Right lobe of liver (tissue), 6 donors: ENCODE data around the gene ACTRT3. TPM values are rescaled to one million over a fixed set of nuclear protein-coding genes. Genes with fewer than 3 reads are reported as not detected.
"Not testable (repeated sequence)": the region's sequence is repeated elsewhere in the genome, so short reads cannot be mapped to it uniquely, and the experiment has no call there.

Experiments used
- ATAC-seq, 4 donors: fragments of 200-7000 bp; cut with Tn5 transposase; one replicate each; pipeline ENCODE4 v1.9.1; 2020; ENCODE audit warnings: mild to moderate bottlenecking in 4 of 4, moderate library complexity in 4 of 4
- DNase-seq, 3 donors: peaks; one replicate each; pipeline ENCODE4 v3.0.0-alpha.2; 2020
- H3K27ac ChIP-seq, 3 donors: fragments of 200-600 bp; one replicate each; pipeline ENCODE4 v1.8.0; 2022
- H3K27me3 ChIP-seq, 2 donors: fragments of 200-600 bp; one replicate each; pipeline ENCODE4 v1.8.0; 2022
- H3K36me3 ChIP-seq, 4 donors: fragments of 200-600 bp; sonication (generic) in 1 of 4; one replicate each; pipeline versions ENCODE4 v1.5.1 to v1.8.0; 2017 to 2022; ENCODE audit warnings: control low read depth in 1 of 4
- H3K4me1 ChIP-seq, 4 donors: fragments of 200-600 bp; sonication (generic) in 1 of 4; one replicate each; pipeline versions ENCODE4 v1.5.1 to v1.8.0; 2017 to 2022; ENCODE audit warnings: control low read depth in 1 of 4
- H3K4me3 ChIP-seq, 3 donors: fragments of 200-600 bp; one replicate each; pipeline ENCODE4 v1.8.0; 2022
- H3K9me3 ChIP-seq, 4 donors: fragments of 200-600 bp; sonication (generic) in 1 of 4; one replicate each; pipeline versions ENCODE4 v1.5.1 to v1.8.0; 2017 to 2022; ENCODE audit warnings: control low read depth in 1 of 4
- CTCF ChIP-seq, 4 donors: fragments of 200-600 bp in 3 of 4; fragments of 450-650 bp in 1 of 4; IDR thresholded peaks; one replicate each; pipeline versions ENCODE4 v1.5.1 to v1.8.0; 2016 to 2022; ENCODE audit warnings: antibody characterized with exemption in 4 of 4, mild to moderate bottlenecking in 2 of 4
- POLR2A ChIP-seq: fragments of 450-650 bp; IDR thresholded peaks from one replicate; pipeline ENCODE4 v1.6.1; 2017; ENCODE audit warnings: antibody characterized with exemption, mild to moderate bottlenecking
- WGBS: methylation state at CpG from one replicate; pipeline ENCODE4 v1.1.6; 2018; ENCODE audit warnings: low coverage, low lambda C conversion rate; ENCODE audit not compliant: insufficient coverage; ENCODE audit errors: missing lambda C conversion rate; 5-methylcytosine and 5-hydroxymethylcytosine counted together
- intact Hi-C, 2 donors: fragments of 100-400 bp; cut with DNase I; formaldehyde crosslinking; loops; one replicate each; pipeline versions ENCODE4 v1.11.2 to v1.14.1; 2022
- small RNA-seq, 2 experiments: library from RNA; depleted of rRNA; stranded (forward); fragments of <200 nt; gene quantifications; one replicate each; pipeline ENCODE3, GENCODE V24; 2016
- total RNA-seq, 6 experiments: library from RNA; depleted of rRNA in 2 of 6; stranded (reverse); fragments of >200 nt in 2 of 6; fragmentation: NEBNext Ultra II Directional in 3 of 6; extraction: Animal tissue kit (Norgen Biotek cat#: 25700) in 3 of 6; gene quantifications; one replicate each; pipeline versions ENCODE4 v1.1.0 to v1.2.4, GENCODE V29; 2016 to 2023
- donor health status: DM: no; HTN: yes; CAD: no.
- donor health status: DM: no; HTN: no; CAD: no.
- donor health status: DM: no; HTN: no; CAD: no.
- donor health status: DM: no; HTN: yes; CAD: no.
- donor health status: DM: no; HTN: yes; CAD: no.

The ACTRT3 gene
- total RNA-seq, 6 experiments from 2014 or later = 1.1 to 2.3 (median 1.6) TPM

- ATAC-seq = no peak
- Histone ChIP-seq H3K4me1 (no peaks in the 10 kb centered on the region), H3K9me3 (no peaks in the 10 kb centered on the region), H3K27me3 (no peaks in the 10 kb centered on the region), H3K36me3 (no peaks in the 10 kb centered on the region), H3K27ac (no peak overlapping the region), H3K4me3 (no peak overlapping the region)
- TF ChIP-seq CTCF (IDR thresholded peaks at IDR 0.05) (peak in 3 of 4 donors; percentile 24 to 32 (median 27)), POLR2A (no peak)
- intact Hi-C loops = no loop called here
- 22% methylated on average over 1 of the region's 1 CpG for WGBS
- no peak for DNase-seq
Measured at GRCh38 chr3:169744366-169745054, 24.9 kb downstream of the ACTRT3 start.

GRCh38 chr3:169739067-169739466 lies 30.3 kb downstream of the ACTRT3 start:
- no peaks in the 10 kb centered on the region for H3K36me3 ChIP-seq
- no peaks in the 10 kb centered on the region for H3K4me1 ChIP-seq
- intact Hi-C loops = no loop called here
- H3K27me3 ChIP-seq = no peaks in the 10 kb centered on the region
- H3K9me3 ChIP-seq = no peaks in the 10 kb centered on the region
- DNase-seq = no peak
- no peak overlapping the region for H3K27ac ChIP-seq
- no peak overlapping the region for H3K4me3 ChIP-seq
- TF ChIP-seq CTCF (IDR thresholded peaks at IDR 0.05) (no peak), POLR2A (no peak)
- 44% methylated on average over 2 of the region's 2 CpGs for WGBS
- no peak for ATAC-seq

DNA sequence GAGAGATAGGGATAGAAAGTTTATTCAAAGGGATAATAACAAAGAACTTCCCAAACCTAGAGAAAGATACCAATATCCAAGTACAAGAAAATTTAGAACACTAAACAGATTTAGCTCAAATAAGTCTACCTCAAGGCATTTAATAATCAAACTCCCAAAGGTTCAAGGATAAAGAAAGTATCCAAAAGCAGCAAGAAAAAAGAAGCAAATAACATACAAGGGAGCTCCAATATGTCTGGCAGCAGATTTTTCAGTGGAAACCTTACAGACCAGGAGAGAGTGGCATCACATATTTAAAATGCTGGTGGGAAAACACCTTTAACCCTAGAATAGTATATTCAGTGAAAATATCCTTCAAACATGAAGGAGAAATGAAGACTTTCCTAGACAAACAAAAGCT lies 37.5 kb downstream of the ACTRT3 start:
- DNase-seq, H3K27ac ChIP-seq, H3K27me3 ChIP-seq, H3K4me1 ChIP-seq, intact Hi-C loops, ATAC-seq, H3K36me3 ChIP-seq, H3K9me3 ChIP-seq, H3K4me3 ChIP-seq: not testable (repeated sequence)

DNA sequence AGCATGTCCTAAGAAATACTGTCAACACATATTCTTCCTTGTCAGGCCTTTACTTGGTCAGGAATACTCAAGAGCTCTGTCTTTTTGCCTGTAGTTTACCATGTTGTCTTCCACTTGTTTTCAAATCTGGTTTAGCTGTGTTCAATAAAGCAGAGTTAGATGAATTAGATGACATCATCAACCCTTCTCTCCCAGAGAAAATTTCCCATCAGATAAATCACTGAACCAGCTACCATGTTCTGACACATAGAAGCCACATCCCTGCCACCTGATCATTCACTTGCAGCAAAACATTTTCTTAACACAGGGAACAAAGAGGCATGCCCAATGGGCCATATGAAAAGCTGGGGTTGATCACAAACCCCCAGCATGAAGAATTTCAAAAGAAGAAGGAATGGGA lies 46.6 kb downstream of the ACTRT3 start:
- H3K4me3 ChIP-seq = no peak overlapping the region
- H3K9me3 ChIP-seq = no peaks in the 10 kb centered on the region
- H3K4me1 ChIP-seq = no peaks in the 10 kb centered on the region
- no peaks in the 10 kb centered on the region for H3K27me3 ChIP-seq
- H3K36me3 ChIP-seq = no peaks in the 10 kb centered on the region
- ATAC-seq = no peak
- intact Hi-C loops = no loop called here
- H3K27ac ChIP-seq = no peak overlapping the region
- no peak for TF ChIP-seq POLR2A
- TF ChIP-seq CTCF (IDR thresholded peaks at IDR 0.05) = no peak
- DNase-seq = no peak

GRCh38 chr3:169718415-169718814 lies 50.9 kb downstream of the ACTRT3 start:
- H3K27me3 ChIP-seq, intact Hi-C loops, H3K4me3 ChIP-seq, H3K36me3 ChIP-seq, DNase-seq, ATAC-seq, H3K4me1 ChIP-seq, H3K9me3 ChIP-seq, H3K27ac ChIP-seq: not testable (repeated sequence)
- 75% methylated on average over 4 of the region's 4 CpGs for WGBS

Small RNA genes lying within 50 kb of the gene (small RNA-seq; reads per million reads assigned to genes)
- gene RNU6-637P = 0 reads per million in 2 experiments

Other genes starting within 250 kb of the ACTRT3 start
- gene MECOM, start 105.8 kb downstream of the ACTRT3 start, total RNA-seq = 1 to 10 TPM; 1.1 to 2.9 (median 1.8) TPM
- gene TERC, start 4.5 kb downstream of the ACTRT3 start, total RNA-seq = 100 to 1,000 TPM in 2 of 6 experiments, 1 to 10 TPM in 1, not detected in 3; 1.5 to 127 (median 119) TPM
- gene MYNN, start 3.8 kb upstream of the ACTRT3 start, total RNA-seq = 1 to 10 TPM; 5.6 to 6.7 (median 5.9) TPM
- not detected for gene LRRIQ4, start 43.3 kb upstream of the ACTRT3 start, total RNA-seq
- 1 to 10 TPM in 1 of 6 experiments, under 1 TPM in 4, not detected in 1; 0.06 to 1.9 (median 0.60) TPM for gene LRRC34, start 43.3 kb upstream of the ACTRT3 start, total RNA-seq
- gene LRRC31, start 100.4 kb upstream of the ACTRT3 start, total RNA-seq = 1 to 10 TPM in 5 of 6 experiments, under 1 TPM in 1; 0.78 to 5.0 (median 2.2) TPM
- gene SAMD7, start 142.0 kb upstream of the ACTRT3 start, total RNA-seq = not detected
- gene SEC62, start 197.2 kb upstream of the ACTRT3 start, total RNA-seq = 100 to 1,000 TPM in 3 of 6 experiments, 10 to 100 TPM in 3; 38.5 to 133 (median 96.5) TPM